ENCODE results near the gene OR6B3.
"Not testable (repeated sequence)": the region's sequence is repeated elsewhere in the genome, so short reads cannot be mapped to it uniquely, and the experiment has no call there.

OR6B3 gene

DNA sequence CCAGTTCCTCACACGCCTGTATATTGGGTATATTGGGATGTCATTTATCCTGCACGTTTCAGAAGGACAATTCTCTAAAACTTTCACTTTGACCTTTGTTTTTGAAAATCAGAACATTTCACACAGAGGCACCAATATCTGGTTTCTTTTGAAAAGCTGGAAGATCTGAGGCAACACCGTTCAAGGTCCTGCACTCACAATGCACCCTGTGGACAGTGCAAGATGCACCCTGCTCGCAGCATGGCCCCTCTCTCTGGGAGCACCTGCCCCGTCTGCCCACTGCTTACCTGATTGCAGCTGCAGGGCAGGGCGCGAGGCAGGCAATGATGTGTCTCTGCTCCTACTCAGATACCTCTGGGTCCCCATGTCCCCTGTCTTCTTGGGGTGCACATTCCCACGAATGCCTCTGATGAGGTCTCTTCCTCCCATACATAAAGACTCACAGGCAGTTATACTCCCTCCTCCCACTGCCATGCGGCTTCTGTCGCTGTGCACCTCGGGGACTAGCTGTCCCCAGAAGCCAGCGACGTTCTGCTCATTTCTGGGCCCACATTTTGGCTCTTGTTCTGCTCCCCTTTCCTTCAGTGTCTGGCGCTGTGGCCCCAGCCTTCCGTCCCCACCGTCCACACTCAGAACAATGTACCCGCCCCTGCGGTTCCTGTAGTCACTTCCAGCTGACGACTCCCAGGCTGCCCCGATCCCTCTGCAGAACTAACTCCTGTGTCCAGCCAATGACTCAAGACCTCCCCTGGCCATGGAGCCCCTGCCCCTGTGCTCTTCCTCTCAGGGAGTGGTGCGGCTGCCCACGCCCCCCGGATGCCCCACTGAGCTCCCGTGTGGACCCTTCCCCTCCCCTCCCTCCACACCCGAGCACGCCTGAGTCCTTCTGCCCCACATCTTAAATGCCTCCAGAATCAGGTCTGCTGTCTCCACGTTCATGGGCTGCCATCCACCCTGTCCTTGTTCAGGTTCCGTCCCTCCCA, at the start of gene OR6B3:
TSS of gene OR6B3 (minus strand) at position 349 of the 983 bp plus-strand sequence.
- no peak for DNase-seq

DNA sequence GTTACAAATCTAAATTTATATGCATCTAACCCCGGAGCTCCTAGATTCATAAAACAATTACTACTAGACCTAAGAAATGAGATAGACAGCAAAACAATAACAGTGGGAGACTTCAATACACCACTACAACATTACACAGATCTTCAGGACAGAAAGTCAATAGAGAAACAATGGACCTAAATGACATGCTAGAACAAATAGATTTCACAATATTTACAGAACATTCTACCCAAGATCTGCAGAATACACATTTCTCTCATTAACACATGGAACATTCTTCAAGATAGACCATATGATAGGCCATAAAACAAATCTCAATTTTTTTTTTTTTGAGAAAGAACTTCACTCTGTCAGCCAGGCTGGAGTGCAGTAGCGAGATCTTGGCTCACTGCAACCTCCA, 45.0 kb upstream of the OR6B3 start:
- DNase-seq, result no peak

DNA sequence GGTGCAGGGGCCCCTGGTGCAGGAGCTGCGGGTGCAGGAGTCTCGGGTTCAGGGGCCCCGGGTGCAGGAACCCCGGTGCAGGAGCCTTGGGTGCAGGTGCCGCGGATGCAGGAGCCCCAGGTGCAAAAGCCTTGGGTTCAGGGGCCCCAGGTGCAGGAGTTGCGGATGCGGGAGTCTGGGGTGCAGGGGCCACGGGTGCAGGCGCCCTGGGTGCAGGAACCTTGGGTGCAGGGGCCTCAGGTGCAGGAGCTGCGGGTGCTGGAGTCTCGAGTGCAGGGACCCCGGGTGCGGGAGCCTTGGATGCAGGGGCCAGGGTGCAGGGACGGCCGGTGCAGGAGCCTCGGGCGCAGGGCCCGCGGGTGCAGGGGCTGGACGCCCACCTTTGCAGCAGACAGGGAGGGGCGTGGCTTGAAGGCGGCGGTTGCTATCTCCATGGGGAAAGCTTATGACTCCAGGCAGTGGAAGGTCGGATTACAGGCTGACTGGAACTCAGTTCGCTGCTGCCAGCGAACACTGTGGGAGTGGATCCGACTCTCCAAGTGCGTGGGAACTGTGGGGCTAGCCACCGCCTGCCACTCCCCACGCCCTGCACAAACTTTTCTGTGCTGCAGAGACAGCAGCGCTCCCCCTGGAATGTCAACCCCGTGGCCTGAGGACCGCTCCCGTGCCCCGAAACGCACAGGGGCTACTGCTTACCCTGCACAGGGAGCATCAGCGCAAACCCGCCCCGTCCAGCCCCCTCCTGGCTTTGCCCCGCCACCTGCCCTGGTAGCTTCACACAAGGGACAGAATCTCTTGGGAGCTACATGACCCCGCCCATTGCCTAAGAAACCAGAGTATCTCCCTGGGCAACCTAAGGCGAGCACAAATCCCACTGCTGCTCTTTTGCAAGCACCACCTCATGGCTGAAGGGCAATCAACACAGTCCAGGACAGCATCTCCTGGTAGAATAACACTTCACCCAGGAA, 42.5 kb upstream of the OR6B3 start:
- DNase-seq, result no peak

GRCh38 chr2:240089306-240089705, 36.0 kb upstream of the OR6B3 start:
- DNase-seq, result no peak

DNA sequence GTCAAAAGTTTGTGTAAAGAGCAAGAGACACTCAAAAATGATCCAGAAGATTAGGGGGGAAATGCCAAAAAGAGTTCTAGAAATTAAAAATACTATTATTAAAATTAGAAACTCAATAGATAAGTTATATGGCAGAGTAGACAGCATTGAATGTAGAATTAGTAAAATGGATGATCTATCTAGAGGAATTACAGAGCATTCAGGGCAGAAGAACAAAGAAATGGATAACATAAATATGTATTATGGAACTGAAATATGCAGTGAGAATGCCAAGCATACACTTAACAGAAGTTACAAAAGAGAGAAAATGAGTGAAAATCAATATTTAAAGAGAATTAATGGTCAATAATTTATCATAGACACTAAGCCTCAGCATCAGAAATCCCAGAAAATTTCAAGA, 33.2 kb upstream of the OR6B3 start:
- DNase-seq, result no peak

DNA sequence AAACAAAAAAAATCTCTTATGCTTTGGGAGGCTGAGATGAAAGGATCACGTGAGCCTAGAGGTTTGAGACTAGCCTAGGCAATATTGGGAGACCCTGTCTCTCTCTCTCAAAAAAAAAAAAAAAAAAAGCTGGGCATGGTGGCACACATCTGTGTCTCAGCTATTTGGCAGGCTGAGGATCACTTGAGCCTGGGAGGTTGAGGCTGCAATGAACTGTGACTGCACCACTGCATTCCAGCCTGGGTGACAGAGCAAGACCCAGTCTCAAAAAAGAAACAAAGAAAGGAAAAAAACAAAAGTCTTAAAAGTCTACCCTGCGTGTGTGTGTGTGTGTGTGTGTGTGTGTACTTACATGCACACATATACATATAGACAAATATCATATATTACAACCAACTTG, 25.3 kb upstream of the OR6B3 start:
- no peak for DNase-seq

- DNase-seq, result no peak
These were observed 24.1 kb upstream of the OR6B3 start for GRCh38 chr2:240077442-240077841.

DNA sequence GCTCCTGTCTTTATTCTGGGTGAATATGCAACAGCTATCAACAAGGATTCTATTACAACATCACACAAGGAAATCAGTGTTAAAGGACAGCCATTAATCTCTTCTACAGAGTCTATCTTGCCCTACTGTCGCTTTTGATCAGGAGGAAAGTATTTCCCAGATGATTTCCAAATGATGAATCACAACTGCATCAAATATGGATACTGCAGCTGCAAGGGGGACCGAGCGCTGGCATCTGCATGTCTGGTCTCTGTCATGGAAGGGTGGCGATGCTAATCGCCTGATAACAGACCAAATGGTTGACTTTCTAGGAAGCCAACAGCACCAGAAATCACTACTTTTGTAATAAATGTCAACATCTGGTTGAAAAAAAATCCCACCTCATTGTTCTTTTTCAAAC, 21.2 kb upstream of the OR6B3 start:
- DNase-seq, result no peak

DNA sequence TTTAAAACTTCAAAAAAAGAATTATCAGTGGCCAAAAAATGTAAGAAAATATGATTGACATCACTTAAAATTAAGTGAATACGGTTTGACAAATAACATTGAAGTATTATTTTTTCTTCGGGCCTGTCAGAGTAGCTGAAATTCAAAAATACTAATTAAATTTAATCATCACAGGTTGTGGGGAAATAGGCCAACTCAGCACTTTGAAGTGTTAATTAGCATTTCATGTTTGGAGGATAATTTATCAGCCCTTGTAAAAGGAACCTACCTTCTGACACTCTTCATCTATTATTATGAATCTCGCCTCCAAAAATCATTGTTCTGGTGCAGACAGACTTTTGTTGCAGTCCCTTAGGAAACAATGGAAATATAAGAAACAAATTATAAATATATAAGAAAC, 17.6 kb upstream of the OR6B3 start:
- DNase-seq, result no peak

DNA sequence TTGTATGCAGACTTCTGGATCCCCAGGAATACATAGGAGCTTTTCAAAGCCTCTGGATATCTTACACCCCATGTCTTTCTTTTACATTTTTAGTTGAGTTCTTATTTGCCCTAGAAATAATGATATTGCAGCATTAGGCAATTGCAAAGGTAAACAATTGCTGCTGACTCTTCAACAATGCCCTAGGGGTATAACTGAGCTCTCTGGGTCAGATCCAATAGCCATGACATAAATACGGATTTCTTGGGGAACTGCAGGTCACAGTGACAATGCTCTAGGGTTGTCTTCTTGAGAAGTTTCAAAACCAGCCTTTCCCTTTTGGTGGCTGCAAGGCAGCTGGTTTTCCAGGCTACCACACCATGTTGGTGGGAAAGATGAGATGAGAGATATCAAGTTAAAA, 16.5 kb upstream of the OR6B3 start:
- DNase-seq, result no peak

GRCh38 chr2:240068193-240068592, 14.9 kb upstream of the OR6B3 start:
- no peak for DNase-seq

DNA sequence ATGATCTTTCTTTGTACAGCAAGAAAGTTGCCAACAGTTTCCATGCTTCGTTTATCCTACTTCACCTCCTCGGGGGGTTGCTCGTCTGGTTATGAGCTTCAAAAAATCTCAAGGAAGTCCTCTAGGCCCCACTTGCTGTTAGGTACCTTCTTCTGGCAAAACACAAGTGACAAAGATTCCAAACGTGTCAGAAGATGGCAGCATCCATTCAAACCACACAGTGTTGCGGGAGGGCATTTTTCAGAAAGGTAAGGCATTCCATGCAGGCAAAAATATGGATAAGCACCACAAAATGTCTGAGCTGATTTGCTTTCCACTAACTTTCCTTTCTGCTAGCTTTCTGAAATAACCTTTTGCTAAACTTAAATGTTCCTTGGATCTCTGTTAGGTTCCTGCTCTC, 13.2 kb upstream of the OR6B3 start:
- no peak for DNase-seq

DNA sequence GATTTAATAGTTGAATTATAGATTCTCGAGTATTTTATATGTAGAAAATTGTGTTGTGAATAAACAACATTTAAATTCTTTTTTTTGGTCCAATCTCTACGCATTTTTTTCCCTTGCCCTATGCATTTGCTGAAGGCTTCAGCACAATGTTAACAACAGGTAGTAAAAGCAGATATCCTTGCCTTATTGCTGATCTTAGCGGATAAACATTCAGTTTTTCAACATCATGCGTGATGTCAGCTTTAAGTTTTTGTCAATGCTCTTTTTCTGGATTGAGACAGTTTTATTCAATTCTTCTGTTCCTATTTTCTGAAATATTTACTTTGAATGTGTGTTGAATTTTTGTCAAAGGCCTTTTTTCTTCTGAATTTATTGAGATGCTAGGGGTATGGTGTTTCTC, 11.6 kb upstream of the OR6B3 start:
- DNase-seq, result no peak

GRCh38 chr2:240060977-240061591, 7.8 kb upstream of the OR6B3 start:
- peak; percentile 52 to 60 for DNase-seq

DNA sequence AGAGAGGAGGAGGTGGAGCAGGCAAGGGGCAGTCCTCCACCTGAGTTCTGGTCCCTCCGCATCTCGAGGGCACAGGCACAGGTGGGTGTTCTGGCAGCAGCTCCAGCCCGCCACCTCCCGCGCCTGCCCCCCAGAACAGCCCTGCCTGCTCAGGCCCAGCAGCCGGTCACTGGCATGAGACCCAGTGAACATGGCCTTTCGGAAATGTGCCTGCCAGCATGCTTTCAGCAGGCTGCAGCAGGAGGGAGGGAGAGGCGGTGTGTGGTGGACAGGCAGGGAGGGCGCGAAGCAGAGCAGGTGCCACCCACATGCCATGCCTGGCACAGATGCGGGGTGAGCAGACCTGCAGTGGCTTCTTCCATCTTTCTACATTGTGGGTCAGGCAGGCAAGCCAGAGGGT, 3.4 kb upstream of the OR6B3 start:
- DNase-seq, result no peak

DNA sequence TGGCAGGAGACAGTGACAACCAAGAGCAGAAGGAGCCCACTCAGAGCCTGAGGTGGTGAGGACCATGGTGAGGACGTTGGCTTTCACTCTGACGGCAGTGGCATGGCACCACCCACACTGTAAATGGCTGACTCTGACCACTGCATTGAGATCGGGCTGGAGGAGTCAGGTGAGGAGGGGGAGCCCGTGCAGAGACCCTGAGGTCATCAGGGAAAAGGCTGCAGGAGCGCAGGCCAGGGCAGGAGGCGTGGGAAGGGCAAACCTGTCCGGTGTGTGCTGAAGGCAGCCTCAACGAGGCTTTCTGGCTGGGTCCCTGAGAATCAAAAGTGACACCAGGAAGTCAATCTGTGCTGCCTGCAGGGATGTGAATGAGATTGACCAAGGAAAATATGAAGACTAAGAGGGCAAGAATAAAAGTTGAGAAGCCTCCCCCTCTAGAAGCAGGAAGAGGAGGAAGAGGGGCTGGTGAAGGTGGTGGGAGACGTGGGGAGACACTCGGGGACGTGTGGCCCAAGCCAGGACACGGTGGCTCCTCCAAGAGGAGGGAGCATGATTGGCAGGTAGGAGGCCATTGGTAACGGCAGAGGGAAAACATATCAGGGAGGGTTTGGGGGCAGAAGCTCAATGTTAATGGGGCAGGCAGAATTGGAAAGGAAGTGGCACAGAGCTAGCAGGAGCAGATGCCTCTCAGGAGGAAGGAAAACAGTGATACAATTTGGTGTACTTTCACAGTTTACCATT, 2.0 kb upstream of the OR6B3 start:
- no peak for DNase-seq

GRCh38 chr2:240052524-240052923, 797 bp downstream of the OR6B3 start:
- DNase-seq, result no peak

GRCh38 chr2:240051697-240052096, 1.6 kb downstream of the OR6B3 start:
- no peak for DNase-seq

GRCh38 chr2:240050278-240050677, 3.0 kb downstream of the OR6B3 start:
- DNase-seq, result no peak

DNA sequence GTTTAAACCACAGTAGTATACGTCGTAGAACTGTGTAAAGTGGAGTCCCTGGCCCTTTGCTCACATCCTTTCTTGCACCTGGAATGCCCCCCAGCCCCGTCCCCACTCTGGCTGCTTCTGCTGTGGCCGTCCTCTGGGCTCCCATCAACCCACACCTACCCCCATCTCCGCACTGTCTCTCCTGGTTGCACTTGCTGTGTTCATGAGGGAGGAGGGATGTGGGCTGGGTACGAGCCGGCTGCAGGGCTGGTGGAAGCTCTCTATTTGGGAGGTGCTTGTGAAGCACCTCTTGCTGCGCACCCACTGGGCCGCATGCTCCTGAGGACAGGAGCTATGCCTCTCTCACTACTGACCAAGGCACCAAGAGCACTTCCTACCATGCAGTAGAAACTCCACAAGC, 5.1 kb downstream of the OR6B3 start:
- DNase-seq, result no peak

DNA sequence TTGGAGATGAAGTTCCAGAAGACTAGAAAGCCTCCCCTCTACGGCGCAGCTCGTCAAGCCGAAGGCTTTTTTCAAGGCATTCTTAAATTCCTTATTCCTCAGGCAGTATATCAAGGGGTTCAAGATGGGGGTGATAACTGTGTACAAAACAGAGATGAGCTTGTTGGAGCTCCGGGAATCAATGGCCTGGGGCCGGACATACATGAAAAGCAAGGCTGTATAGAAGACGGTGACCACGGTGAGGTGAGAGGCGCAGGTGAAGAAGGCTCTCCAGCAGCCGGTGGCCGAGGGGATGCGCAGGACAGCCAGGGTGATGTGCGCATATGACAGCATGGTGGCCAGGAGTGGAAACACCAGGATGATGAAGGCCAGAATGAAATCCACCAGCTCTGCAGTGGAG, 8.2 kb downstream of the OR6B3 start:
- no peak for DNase-seq

DNA sequence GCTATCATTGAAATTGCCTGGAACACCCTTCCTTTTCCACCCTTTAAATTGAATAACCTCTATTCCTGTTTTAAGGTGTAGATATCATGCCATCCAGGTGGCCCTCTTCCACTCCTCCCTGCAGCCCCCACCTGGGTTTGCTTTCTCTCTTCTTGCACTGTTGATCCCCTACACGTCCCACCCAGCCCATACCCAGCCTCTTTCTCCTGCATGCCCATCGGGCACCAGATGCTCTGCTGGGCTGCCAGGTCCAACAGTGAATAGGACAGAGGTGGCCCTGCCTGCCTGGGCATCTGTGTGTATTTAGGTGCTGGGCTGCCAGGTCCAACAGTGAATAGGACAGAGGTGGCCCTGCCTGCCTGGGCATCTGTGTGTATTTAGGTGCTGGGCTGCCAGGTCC, 9.2 kb downstream of the OR6B3 start:
- DNase-seq, result not testable (repeated sequence)
